NCI-H774 (cell line): ENCODE data around the gene CCDC47.

Experiments used
- DNase-seq: peaks from one replicate; lab custom pipeline; 2025; lab: John Stamatoyannopoulos, UW

Gene CCDC47

DNA sequence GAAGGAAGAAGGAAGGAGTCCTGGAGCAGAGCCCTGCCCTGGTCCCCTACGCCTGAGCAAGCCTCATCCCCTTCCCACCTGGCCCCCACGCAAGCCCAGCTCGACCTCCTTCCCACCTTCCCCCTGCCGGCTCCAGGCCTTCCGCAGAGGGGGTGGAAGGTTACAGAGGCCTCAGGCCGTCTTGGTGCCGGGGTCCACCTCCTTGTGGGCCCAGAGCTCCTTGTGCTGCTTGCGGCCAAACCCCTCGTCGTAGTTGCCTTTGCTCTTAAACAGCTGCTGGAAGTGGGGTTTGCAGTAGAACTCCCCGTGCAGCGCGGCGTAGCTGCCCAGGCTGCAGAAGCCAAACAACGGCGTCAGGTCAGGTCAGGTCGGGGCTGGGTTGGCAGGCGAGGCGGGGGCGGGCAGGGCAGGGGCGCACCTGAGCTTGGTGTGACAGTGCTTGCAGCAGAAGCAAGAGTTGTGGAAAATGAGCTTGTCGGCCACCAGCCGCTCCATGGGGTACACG lies 75.0 kb downstream of the CCDC47 start:
- no peak for DNase-seq

DNA sequence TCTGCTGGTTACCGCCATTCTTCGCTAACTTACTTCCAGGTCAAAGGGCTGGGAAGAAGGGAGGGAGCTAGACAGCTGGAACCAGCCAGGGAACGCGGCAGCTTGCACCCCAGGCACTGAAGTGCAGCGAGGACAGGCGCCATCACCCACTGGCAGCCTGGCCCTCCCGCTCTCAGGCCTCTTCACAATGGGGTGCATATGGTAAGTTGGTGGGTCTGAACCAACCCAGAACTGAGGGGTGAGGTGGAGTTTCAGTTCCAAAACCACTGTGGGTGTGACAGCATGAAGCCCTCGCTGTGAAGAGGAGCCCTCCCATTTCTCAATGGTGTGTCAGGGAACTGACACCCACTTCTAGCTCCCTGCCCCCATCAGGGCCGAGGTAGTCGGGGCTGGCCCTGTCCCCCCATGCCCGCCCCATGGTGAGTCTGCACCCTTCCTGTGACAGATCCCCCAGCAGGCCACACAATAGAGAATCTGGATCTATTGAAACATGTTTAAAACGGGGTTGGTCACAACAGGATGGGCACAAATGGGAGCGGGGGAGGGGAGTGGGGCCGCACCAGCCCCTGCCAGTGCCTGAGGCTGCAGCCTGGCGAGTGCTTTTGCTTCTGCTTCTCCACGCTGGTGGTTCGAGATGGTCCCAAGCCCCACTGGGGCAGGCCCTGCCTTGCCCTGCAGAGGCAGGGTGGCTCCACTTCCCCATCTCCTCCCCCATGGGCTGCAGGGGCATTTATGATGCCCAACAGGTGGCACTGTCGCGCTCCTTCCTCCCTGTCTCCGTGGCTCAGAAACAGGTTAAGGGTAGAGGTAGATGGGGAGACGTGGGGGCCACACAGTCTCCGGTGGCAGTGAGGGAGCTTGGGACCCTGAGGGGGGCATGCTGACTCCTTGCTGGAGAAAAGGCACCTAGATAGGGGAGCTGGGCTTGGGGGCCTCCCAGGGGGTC lies 75.8 kb downstream of the CCDC47 start:
- no peak for DNase-seq

DNA sequence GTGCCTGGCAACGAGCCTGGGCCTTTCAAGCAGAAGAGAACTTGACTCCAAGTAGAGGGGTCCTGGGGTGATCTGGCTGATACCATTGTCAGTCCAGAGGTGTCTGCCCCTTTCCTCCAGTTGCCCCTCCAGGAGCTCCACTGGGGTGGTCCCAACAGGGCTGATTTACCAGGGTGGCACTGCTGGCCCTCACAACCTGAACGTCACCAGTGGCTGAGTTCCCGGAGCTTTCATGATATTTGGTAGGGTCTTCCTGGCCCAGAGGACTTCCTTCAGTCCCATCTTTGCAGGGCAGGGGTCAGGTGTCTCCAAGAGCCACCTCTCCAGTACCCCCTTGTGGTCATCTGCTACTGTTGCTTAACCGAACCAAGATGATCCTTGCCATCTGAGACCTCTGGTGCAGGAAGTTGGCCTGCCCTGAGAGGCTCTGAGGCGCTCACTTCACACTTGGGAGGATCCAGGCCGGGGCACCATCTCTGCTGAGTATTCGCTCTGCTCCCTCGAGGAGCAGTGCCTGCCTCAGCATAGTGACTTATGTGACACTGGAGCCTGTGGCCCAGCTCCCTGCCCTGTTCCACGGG lies 76.9 kb downstream of the CCDC47 start:
- no peak for DNase-seq

DNA sequence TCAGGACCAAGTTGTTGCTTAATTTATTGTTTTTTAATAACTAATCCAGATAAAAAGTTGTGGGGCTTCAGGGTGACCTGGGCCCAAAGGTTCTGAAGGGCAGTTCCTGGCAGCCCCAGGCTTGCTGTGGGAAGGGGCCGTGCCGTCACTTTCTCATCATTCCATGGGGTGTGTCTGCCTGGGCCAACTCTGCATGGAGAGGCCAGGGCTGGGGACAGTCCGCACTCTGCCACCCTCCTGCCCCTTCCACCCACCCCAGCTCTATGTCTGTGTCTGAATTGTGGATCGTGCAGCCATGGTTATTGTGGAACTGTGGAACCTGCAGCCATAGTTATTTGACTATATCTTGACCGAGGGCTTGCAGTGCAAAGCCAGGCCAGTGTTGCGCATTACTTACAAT lies 77.5 kb downstream of the CCDC47 start:
- DNase-seq, result no peak
